Neutrophil (primary cell): ENCODE results near the gene GINS2.

Experiments used
- H3K27ac ChIP-seq: fragments of 200-600 bp; sonication (generic); 2 replicates; pipeline ENCODE4 v1.5.1; 2016; ENCODE audit warnings: mild to moderate bottlenecking, moderate library complexity
- H3K27me3 ChIP-seq: fragments of 200-600 bp; sonication (generic); 2 replicates; pipeline ENCODE4 v1.6.0; 2016; ENCODE audit warnings: mild to moderate bottlenecking
- H3K36me3 ChIP-seq: fragments of 200-600 bp; sonication (generic); 2 replicates; pipeline ENCODE4 v1.5.1; 2017
- H3K4me1 ChIP-seq, 2 experiments: fragments of 200-600 bp in 1 of 2; sonication (generic) in 1 of 2; 1 replicate in 1 of 2; 2 replicates in 1 of 2; pipeline versions ENCODE4 v1.5.1 to v1.6.1; 2013 to 2016; ENCODE audit warnings: low read depth in 1 of 2, low read length in 1 of 2, mild to moderate bottlenecking in 1 of 2, moderate library complexity in 1 of 2; ENCODE audit not compliant: control insufficient read depth in 1 of 2, insufficient read depth in 1 of 2
- H3K4me3 ChIP-seq, 2 experiments: fragments of 200-600 bp in 1 of 2; sonication (generic) in 1 of 2; 1 replicate in 1 of 2; 2 replicates in 1 of 2; pipeline ENCODE4 v1.5.1; 2013 to 2016; ENCODE audit warnings: low read depth in 1 of 2, low read length in 1 of 2, mild to moderate bottlenecking in 1 of 2, moderate library complexity in 1 of 2
- H3K9me3 ChIP-seq: fragments of 200-600 bp; sonication (generic); 2 replicates; pipeline ENCODE4 v1.5.1; 2016
- CTCF ChIP-seq: fragments of 200-600 bp; sonication (generic); IDR thresholded peaks from 2 replicates; pipeline ENCODE4 v1.5.1; 2016; ENCODE audit warnings: antibody characterized with exemption

GINS2 gene

DNA sequence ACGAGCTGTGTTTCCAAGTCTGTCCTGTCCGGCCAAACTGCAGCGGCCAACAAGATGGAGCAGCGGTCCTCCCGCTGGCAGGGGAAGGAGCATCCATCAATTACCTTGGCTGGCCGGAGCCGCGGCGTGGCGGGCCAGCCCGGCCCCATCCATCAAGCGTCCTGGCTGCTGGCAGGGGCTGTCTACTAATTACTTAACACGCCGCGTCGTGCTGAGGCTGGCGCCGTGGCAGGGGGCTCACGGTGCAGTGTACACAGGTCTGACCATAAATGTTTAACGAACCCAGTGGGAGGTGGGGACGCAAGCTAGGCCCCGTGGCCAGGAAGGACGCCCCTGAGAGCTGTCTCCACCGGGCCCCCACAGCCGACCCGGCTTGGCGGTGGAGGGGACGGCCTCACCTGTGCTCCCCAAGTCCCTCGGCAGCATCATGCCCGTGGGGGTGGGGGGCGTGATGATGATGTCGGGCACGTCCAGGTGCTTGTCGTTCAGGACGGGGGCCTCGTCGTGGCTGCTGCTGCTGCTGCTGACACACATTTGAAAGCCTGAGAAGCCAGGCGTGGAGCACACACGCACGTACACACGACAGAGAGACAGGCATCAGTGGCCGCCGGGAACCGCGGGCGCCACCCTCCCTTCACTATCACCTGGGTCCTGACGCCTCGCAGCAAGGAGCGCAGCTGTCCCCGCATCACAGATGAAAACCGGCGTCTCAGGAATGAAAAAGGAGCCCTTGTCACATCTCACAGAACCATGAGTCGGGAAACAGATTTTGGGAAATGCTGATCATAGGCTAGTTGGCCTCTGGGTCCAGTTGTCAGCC is 21.2 kb upstream of the GINS2 start:
- H3K4me3 ChIP-seq, result no peak overlapping the region
- TF ChIP-seq CTCF, result no peak
- H3K27me3 ChIP-seq, result no peaks in the 10 kb centered on the region
- H3K27ac ChIP-seq, result no peak overlapping the region
- no peaks in the 10 kb centered on the region for H3K4me1 ChIP-seq
- H3K9me3 ChIP-seq, result no peaks in the 10 kb centered on the region
- peaks cover 3% of the 10 kb centered on the region for H3K36me3 ChIP-seq

DNA sequence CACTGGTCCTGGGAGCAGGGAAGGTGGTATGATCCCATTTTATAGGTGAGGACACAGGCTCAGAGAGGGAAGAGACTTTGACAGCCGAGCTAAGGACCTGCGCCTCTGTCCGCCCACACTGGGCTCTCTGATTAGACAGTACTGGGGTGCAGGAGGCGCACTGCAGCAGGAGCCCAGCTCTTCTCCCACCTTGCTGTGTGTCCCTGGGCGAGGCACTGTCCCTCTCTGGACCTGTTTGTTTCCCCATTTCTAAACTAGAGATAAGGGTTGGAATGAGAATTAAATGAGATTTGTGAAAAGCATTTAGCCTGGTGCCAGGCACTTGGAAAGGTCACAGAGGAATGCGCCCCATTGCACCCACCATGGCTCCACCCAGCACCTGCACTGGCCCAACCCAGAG is 19.6 kb upstream of the GINS2 start:
- Histone ChIP-seq H3K9me3 (no peaks in the 10 kb centered on the region), H3K36me3 (peaks cover 3% of the 10 kb centered on the region), H3K4me3 (no peak overlapping the region), H3K27me3 (no peaks in the 10 kb centered on the region), H3K27ac (no peak overlapping the region), H3K4me1 (no peaks in the 10 kb centered on the region)
- no peak for TF ChIP-seq CTCF

GRCh38 chr16:85707528-85708095 is 18.9 kb upstream of the GINS2 start:
- H3K4me3 ChIP-seq, result no peak overlapping the region
- no peak for TF ChIP-seq CTCF
- no peaks in the 10 kb centered on the region for H3K27me3 ChIP-seq
- H3K9me3 ChIP-seq, result no peaks in the 10 kb centered on the region
- H3K4me1 ChIP-seq, result no peaks in the 10 kb centered on the region
- peaks cover 3% of the 10 kb centered on the region for H3K36me3 ChIP-seq
- H3K27ac ChIP-seq, result no peak overlapping the region

- no peak for TF ChIP-seq CTCF
- Histone ChIP-seq H3K4me1 (no peaks in the 10 kb centered on the region), H3K36me3 (peaks cover 3% of the 10 kb centered on the region), H3K9me3 (no peaks in the 10 kb centered on the region), H3K27me3 (no peaks in the 10 kb centered on the region), H3K4me3 (no peak overlapping the region), H3K27ac (no peak overlapping the region)
These were observed 17.8 kb upstream of the GINS2 start for GRCh38 chr16:85706449-85707034.

- Histone ChIP-seq H3K9me3 (no peaks in the 10 kb centered on the region), H3K4me1 (no peaks in the 10 kb centered on the region), H3K4me3 (no peak overlapping the region), H3K27ac (no peak overlapping the region), H3K36me3 (peaks cover 3% of the 10 kb centered on the region), H3K27me3 (no peaks in the 10 kb centered on the region)
- TF ChIP-seq CTCF, result no peak
These were observed 16.4 kb upstream of the GINS2 start for GRCh38 chr16:85704900-85705846.
